ENCODE measurements around the gene NLRP9.

The NLRP9 gene

DNA sequence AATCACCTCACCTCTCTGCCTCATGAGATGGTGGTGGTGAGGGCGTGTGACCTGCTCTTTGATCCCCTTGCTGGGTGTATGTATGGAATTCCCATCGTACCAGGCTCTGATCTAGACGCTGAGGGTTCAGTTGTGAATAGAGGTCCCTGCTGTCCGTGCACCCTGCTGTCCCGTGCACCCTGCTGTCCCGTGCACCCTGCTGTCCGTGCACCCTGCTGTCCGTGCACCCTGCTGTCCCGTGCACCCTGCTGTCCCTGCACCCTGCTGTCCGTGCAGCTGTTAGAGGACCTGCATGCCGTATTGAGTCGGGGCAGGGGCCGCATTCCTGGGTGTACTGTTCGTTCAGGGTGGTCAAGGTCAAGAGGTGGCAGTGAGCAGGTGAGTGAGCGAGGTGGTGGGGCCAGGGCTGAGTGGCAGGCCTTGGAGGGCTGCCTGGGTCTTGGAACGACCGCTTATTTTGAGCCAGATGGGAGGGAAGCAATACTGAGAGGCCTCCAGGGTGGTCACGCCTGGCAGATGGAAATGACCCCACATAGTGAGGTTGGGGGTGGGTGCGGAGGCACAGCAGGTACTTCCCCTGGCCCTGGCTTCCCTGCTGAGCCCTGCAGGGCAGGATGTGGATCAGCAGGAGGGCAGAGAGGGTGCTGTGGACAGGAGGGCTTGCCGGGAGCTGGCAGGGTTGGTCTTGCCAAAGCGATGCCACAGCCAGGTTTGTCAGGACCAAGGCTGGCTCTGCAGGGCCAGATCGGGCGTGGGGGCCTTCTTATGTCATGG, 67.7 kb downstream of the NLRP9 start:
- DNase-seq = no peak

DNA sequence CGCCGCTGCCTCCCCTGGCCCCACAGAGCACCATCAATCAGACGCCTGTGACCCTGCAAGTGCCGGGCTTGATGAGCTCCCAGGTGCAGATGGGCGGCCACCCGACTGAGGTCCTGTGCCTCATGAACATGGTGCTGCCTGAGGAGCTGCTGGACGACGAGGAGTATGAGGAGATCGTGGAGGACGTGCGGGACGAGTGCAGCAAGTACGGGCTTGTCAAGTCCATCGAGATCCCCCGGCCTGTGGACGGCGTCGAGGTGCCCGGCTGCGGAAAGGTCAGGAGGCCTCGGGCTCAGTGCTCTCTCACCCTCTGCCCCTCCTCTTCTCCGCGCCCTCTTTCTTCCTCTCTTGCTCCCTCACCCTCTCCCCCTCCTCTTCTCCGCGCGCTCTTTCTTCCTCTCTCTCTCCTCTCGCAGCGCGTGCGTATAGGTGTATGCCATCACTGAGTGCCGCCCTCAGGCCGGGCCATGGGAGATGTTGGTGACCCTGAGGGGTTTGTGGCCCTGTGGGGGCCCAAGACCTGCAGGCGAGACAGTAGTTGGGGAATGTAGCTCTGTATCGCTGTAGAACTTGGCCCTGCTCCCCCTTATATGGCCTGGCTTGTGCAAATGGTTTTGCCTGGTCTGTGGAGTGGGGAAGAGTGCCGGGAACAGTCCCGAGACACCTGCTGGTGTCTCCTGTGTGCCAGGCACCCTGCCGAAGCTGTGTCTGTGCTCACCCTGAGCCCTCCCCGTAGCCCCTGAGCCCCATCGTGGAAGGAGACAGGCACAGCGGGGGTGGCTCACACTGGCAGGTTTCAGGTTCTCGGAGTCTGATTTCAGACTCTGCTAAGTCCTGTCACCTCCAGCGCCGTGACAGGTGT, 68.6 kb downstream of the NLRP9 start:
- no peak for DNase-seq

DNA sequence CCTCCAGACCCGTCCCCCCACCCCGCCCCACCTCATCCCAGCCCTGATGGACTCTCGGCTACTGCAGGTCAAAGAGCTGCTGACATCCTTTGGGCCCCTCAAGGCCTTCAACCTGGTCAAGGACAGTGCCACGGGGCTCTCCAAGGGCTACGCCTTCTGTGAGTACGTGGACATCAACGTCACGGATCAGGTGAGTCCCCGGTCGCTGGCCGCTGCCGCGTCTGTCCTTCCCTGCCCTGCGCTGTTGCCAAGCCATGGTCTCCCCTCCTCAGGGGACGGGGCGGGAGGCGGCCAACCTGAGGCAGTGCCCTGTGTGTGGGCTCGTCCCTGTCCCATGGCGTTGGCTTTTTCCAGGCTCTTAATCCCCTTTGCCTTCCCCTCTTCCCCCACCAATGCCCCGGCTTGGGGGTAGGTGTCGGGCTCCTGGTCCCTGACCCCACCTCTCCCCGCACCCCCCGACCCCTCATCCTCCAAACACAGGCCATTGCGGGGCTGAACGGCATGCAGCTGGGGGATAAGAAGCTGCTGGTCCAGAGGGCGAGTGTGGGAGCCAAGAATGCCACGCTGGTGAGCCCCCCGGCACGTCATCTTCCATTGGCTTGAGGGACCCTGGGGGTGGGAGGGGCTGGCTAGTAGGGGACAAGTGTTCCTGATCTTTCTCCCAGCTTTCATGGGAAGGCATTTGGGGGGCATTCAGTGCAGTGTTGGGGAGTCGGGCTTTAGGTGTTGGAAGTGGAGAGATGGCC, 69.4 kb downstream of the NLRP9 start:
- DNase-seq = no peak

DNA sequence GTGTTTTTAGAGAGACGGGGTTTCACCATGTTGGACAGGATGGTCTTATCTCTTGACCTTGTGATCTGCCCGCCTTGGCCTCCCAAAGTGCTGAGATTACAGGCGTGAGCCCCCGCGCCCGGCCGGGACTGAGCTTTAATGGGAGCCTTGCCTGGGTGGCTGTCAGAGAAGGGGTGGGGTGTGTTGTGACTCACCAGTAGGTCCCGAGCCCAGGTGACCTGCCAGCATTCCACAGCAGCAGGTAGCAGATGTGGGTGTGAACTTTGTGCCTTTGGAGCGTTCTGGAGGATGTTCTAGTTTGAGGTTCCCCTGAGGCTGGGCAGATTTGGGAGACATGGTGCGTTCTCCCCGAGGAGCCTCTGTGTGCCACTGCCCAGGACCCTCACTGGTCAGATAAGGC, 70.2 kb downstream of the NLRP9 start:
- DNase-seq = no peak

DNA sequence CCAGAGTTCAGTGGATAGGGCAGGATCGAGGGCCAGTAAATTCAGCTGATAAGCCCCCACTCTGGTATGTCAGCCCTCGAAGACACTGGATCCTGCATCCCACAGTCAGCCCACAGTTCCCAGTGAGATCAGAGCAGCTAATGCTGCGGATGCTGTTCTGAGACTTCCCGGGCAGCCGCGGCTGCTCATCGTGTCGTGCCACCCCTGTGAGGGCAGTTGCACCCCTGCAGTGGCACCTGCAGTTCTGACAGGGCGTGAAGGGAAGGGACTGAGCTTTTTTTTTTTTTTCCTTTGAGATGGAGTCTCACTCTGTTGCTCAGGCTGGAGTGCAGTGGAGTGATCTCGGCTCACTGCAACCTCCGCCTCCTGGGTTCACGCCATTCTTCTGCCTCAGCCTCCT, 70.7 kb downstream of the NLRP9 start:
- no peak for DNase-seq

DNA sequence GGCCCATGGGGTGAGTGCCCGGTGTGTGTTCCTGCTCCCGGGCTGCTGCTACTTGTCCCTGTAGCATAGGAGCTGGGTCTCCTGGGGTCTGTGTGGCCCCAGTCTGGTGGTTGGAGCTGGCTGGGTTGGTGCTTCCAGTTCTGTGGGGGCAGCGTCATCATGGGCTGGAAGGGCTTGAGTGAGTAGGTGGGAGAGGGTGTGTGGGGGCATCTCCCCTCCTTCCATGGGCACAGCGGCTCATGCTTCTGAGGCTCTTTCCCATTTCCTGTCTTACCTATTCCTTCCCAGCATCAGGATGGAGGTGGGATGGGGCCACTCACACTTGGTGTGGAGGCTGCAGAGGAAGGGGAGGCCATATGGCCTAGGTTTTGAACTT, 71.2 kb downstream of the NLRP9 start:
- DNase-seq = no peak

DNA sequence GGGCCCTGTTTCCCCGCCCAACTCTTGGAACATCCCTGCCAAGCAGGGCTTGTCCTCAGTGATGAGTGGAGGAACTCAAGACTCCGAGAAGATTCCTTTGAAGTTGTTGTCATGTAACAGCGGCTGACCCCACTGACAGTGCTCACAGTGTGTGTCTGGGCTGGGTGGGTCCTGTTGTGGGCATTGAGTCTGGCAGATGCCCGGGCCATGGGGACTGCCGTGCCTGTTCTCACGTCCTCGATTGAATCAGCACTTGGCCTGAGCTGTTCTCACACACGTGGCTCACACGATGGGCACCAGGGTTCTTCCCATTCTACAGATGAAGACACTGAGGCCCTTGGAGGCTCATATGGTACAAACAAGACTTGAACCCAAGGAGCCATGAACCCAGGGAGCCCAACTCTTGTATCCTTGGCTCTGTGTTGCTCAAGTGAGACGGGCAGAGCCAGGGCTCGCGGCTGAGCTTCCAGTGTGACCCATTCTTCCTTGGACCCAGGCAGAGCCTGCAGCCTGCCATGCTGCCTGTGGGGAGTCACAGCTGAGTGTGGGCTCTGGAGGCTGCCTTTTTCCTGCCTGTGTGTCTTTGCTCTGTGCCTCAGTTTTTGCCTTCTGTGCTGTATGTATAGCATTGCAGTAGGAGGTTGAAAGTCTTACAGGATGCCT, 71.7 kb downstream of the NLRP9 start:
- DNase-seq = no peak

DNA sequence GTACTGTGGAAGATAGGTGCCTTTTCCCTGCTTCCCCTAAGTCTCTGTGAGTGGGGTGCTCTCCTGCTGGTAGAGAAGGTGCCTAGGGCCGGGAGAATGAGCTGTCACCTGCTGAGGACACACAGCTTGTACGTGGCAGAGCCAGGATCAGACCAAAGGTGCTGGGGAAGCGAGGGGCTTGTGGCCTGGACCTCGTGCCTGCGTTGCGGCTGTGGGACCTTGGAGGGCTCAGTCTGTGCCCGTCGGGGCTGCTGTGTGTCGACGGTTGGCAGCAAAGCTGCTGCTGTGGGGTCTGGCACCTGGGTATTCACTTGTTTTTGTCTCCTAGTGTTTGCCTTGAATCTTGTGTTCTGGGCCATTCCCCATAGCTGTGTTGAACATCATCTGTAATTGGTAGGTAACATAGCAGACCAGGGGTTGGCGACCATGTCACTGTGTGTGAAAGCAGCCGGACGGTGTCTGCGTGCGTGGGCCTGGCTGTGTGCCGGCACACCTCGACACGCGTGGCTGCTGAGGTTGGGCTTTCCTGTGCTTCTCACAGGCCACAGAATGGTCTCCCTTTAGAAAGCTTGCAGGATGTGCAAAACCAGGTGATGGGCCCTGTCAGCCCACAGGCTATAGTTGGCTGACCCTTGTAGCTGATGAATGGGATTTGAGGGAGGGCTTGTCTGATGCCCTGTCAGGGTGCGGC, 74.2 kb downstream of the NLRP9 start:
- no peak for DNase-seq

DNA sequence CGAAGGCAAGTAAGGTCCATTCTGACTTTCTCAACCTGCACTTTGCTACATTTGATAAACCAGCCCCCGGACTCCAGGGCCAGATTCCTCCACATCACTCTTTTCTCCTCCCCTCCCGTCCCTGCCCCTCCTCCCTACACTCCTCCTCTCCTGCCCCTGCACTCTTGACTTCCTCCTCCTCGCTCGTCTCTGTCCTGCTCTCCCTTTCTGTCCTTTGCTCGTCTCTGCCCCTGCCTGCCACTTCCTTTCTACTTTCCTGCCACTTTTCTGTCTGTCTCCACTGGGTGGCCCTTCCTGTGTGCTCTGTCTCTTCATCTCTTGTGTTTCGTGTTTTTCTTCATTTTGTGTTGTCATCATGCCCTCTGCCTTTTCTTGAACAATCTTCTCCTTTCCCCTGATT, 76.4 kb downstream of the NLRP9 start:
- no peak for DNase-seq

DNA sequence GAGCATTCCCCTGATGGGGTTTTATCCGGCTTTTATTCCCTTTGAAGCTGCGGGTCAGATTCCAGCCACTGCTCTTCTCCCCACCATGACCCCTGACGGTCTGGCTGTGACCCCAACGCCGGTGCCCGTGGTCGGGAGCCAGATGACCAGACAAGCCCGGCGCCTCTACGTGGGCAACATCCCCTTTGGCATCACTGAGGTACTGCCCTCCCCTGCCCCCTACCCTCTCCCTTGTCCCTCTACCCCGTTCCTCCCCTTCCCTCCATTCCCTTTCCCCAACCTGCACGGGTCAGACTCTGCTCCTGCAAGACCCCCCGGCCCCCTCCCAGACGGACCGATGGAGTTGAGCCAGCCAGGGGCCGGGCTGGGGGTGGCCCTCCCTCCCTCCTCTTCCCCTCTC, 77.2 kb downstream of the NLRP9 start:
- no peak for DNase-seq

DNA sequence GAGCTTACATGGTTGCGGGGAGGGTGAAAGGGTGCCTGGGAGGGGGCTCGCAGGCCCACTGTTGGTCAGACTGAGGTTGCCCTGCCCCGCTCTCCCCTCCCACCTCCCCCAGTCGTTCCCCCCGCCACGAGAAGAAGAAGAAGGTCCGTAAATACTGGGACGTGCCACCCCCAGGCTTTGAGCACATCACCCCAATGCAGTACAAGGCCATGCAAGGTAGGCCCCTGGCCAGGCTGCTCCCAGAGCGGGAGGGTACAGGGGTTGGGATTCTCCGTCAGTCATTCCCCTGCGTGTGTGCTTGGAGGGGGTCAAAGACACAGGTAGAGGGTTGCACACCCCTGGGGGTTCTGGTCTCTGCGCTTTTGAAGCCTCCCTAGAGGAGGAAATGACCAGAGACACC, 77.8 kb downstream of the NLRP9 start:
- DNase-seq = no peak

DNA sequence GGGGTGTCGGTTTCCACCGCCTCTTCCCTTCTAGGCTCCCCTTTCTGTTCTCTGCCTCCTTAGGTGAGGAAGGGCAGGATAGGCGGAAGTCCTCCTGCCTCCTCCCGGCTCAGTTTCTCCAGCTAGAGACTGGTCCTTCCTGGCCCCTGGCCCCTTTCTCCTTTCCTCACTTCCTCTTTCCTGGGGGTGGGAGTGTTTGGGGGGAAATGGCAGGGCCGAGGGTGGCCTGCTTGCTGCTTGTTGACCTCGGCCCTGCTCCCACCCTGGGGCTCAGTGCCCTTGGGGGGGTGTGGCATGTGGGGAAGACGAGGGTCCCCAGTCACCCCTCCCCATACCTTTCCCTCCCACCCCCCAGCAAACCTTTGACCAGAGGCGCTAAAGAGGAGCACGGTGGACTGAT, 78.4 kb downstream of the NLRP9 start:
- no peak for DNase-seq

DNA sequence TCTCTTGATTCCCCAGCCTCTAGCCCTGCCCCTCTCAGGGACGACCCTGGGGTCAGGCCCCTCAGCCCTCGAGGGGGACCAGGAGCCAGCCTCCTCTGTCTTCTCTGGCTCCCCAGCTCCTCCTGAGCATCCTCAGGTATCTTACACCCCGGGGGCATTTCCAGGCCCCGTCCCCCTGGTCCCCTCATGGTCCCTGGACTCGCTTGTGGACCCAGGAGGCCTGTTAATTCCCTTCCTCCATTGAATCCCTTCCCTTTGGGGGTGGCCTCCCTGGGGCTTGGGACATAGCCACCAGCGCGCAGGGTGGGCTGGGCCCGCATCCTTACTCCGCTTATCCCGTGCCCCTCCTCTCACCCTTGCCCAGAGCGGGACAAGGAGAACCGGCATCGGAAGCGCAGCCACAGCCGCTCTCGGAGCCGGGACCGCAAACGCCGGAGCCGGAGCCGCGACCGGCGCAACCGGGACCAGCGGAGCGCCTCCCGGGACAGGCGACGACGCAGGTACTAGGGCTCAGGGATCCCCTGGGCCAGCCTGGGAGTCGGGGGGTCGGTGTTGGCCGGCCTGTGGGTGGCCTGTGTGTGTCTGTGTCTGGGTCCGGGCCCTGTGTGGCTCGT, 79.2 kb downstream of the NLRP9 start:
- no peak for DNase-seq
